RWPE1 (cell line): ENCODE results near the gene SETBP1.

ENCODE experiments used
- CTCF ChIA-PET: fragments of 350-600 bp; sonication (Branson Sonifier 250); formaldehyde crosslinking; extraction: SDS; loops from one replicate; lab custom pipeline; 2021; lab: Yijun Ruan, JAX
- POLR2A ChIA-PET: fragments of 400-600 bp; formaldehyde crosslinking; extraction: SDS; loops from one replicate; lab custom pipeline; 2020; ENCODE audit warnings: antibody characterized with exemption; ENCODE audit not compliant: low non-redundant PET; lab: Yijun Ruan, JAX
- DNase-seq: peaks from one replicate; pipeline ENCODE4 v3.0.0; 2012; ENCODE audit warnings: low spot score
- H3K27ac ChIP-seq: fragments of 450-650 bp; 2 replicates; pipeline ENCODE4 v1.5.1; 2017
- TF ChIP-seq, protein P1 (sequence below): fragments of 450-650 bp; conservative IDR thresholded peaks from 2 replicates; pipeline ENCODE4 v1.5.1; 2017; ENCODE audit warnings: low read depth, mild to moderate bottlenecking

The SETBP1 gene

GRCh38 chr18:45086777-45087176, 406.1 kb downstream of the SETBP1 start:
- ChIA-PET POLR2A (no interaction called here), CTCF (no interaction called here)
- TF ChIP-seq, protein P1, sequence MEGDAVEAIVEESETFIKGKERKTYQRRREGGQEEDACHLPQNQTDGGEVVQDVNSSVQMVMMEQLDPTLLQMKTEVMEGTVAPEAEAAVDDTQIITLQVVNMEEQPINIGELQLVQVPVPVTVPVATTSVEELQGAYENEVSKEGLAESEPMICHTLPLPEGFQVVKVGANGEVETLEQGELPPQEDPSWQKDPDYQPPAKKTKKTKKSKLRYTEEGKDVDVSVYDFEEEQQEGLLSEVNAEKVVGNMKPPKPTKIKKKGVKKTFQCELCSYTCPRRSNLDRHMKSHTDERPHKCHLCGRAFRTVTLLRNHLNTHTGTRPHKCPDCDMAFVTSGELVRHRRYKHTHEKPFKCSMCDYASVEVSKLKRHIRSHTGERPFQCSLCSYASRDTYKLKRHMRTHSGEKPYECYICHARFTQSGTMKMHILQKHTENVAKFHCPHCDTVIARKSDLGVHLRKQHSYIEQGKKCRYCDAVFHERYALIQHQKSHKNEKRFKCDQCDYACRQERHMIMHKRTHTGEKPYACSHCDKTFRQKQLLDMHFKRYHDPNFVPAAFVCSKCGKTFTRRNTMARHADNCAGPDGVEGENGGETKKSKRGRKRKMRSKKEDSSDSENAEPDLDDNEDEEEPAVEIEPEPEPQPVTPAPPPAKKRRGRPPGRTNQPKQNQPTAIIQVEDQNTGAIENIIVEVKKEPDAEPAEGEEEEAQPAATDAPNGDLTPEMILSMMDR: no peak
- DNase-seq: no peak
- H3K27ac ChIP-seq: no peak overlapping the region

- TF ChIP-seq, protein P1: no peak
- no peak for DNase-seq
- ChIA-PET POLR2A (no interaction called here), CTCF (interaction anchor here (0.7 kb wide), 1 partner anchor 1251 kb away, joined by 4 read pairs; no protein-coding TSS in a partner anchor)
- H3K27ac ChIP-seq: no peak overlapping the region
Observed at GRCh38 chr18:45090526-45091140, 409.9 kb downstream of the SETBP1 start.

GRCh38 chr18:45100321-45101105, 419.8 kb downstream of the SETBP1 start:
- TF ChIP-seq, protein P1: no peak
- DNase-seq: no peak
- ChIA-PET POLR2A (no interaction called here), CTCF (no interaction called here)
- H3K27ac ChIP-seq: no peak overlapping the region

GRCh38 chr18:45102126-45102525, 421.4 kb downstream of the SETBP1 start:
- no peak overlapping the region for H3K27ac ChIP-seq
- DNase-seq: no peak
- POLR2A ChIA-PET: no interaction called here
- TF ChIP-seq, protein P1: no peak
- CTCF ChIA-PET: interaction anchor here (0.6 kb wide), 1 partner anchor 201 kb away, joined by 4 read pairs; no protein-coding TSS in a partner anchor

DNA sequence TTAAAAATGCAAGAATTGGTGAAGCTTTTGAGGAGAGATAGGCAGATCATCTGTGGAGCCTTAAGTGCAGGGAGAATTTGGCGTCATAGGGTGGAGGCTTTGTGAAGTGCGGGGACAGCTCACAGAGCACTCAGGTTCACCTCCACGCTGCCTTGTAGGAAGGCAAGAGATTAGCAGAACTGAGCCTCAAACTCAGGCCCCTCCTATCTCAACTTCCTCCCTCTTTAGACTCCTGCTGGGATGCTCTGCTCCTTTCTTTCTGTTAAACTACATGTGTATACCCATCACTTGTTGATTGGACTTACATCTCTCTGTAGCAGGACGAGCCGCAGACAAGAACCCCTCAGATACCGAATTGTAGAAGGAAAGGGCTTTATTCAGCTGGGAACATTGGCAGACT, 422.2 kb downstream of the SETBP1 start:
- TF ChIP-seq, protein P1: no peak
- ChIA-PET POLR2A (no interaction called here), CTCF (no interaction called here)
- no peak for DNase-seq
- H3K27ac ChIP-seq: no peak overlapping the region

DNA sequence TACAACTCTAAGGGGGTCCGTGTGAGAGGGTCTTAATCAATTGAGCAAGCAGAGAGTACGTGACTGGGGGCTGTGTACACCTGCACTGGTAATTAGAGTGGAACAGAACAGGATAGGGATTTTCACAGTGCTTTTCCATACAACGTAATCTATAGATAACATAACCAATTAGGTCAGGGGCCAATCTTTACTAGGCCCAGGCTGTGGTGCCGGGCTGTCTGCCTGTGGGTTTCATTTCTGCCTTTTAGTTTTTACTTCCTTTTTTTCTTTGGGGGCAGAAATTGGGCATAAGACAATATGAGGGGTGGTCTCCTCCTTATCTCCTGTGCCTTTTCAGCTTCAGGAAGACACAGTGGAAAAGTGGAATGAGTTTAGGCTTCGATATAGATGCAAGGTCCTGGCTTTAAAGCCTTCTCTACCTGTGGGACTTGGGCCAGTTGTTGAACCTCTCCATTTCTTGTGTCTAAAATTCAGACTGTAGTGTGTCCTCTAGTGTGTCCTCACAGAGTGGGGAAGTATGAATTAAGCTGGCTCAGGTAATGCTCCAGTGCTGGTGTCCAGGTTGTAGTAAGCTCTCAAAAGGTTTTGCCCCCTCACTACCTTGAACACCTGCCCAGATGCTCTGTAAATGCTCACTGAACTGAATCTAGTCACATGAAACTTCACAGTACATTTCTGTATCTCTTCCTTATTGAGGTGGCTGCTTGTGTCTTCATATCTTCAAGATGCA, 422.8 kb downstream of the SETBP1 start:
- POLR2A ChIA-PET: no interaction called here
- no peak for DNase-seq
- TF ChIP-seq, protein P1: no peak
- CTCF ChIA-PET: no interaction called here
- no peak overlapping the region for H3K27ac ChIP-seq
